Body of pancreas (tissue), 4 donors: ENCODE measurements around the gene PCDH9.

Source experiments
- POLR2A ChIP-seq, 3 donors: fragments of 450-650 bp; IDR thresholded peaks; one replicate each; pipeline ENCODE4 v1.6.1; 2016; ENCODE audit warnings: antibody characterized with exemption in 3 of 3, mild to moderate bottlenecking in 2 of 3
- TF ChIP-seq, protein P1 (sequence below), 7 experiments: fragments of 450-650 bp in 4 of 7; fragments of 200-600 bp in 3 of 7; sonication (generic) in 3 of 7; IDR thresholded peaks; one replicate each; pipeline ENCODE4 v1.5.1; 2016 to 2019; ENCODE audit warnings: antibody characterized with exemption in 7 of 7

DNA sequence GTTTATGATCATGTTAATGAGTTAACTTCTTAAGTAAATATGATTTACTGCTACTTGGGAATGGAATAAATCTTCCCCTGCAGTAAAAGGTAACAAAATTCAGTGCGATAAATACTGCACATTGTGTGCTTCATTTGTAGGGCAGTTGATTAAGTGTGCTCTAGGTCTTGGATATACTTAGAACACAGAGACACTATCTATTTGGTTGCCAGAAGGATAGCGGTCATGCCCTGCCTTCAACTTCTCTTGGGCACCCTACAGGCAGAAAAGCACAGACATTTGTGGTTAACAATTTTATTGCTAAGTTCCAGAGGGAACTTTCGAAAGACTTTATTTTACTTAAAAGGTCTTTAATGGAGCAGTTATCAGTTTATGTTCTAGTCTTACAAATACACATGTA, 605.8 kb downstream of the PCDH9 start:
- TF ChIP-seq, protein P1, sequence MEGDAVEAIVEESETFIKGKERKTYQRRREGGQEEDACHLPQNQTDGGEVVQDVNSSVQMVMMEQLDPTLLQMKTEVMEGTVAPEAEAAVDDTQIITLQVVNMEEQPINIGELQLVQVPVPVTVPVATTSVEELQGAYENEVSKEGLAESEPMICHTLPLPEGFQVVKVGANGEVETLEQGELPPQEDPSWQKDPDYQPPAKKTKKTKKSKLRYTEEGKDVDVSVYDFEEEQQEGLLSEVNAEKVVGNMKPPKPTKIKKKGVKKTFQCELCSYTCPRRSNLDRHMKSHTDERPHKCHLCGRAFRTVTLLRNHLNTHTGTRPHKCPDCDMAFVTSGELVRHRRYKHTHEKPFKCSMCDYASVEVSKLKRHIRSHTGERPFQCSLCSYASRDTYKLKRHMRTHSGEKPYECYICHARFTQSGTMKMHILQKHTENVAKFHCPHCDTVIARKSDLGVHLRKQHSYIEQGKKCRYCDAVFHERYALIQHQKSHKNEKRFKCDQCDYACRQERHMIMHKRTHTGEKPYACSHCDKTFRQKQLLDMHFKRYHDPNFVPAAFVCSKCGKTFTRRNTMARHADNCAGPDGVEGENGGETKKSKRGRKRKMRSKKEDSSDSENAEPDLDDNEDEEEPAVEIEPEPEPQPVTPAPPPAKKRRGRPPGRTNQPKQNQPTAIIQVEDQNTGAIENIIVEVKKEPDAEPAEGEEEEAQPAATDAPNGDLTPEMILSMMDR (IDR thresholded peaks at IDR 0.05), result no peak
- no peak for TF ChIP-seq POLR2A (IDR thresholded peaks at IDR 0.05)
